Measurements from ENCODE around the gene OAS3. TPM values are rescaled to one million over a fixed set of nuclear protein-coding genes. Genes with fewer than 3 reads are reported as not detected.

Gene OAS3
- total RNA-seq, 1 experiment from 2014 or later = 159 TPM

DNA sequence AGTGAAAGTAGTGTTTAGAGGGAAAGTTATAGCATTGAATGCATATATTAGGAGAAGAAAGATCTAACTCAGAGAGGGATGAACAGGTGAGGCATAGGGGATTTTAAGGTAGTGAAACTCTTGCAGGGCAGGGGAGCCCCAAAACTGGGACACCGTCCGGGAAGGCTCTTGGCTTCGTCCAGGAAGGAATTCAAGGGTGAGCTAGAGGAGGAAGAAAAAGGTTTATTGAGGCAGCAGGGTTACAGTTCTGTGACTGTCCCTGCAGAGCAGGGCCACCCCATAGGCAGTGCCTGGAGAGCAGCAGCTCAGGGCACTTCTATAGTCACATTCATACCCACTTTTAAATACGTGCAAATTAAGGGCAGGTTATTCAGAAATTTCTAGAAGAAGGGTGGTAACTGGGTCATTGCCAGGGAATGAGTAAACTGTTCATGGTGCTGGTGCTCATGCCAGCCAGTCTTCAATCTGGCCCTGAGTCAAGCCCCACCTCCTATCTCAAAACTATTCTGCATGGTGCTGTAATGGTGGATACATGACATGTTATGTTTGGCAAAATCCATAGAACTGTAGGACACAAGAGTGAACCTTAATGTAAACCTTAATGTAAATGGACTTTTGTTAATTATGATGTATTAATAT, 32.7 kb upstream of the OAS3 start:
- CTCF ChIA-PET = no interaction called here
- H3K27me3 Mint-ChIP-seq (ENCODE audit: unreplicated experiment) = no peaks in the 10 kb centered on the region
- no peaks in the 10 kb centered on the region for H3K9me3 Mint-ChIP-seq (ENCODE audit: low read depth, unreplicated experiment)
- peaks cover 24% of the 10 kb centered on the region for H3K36me3 Mint-ChIP-seq (ENCODE audit: insufficient read depth, unreplicated experiment)
- H3K4me3 Mint-ChIP-seq (ENCODE audit: low read depth, unreplicated experiment) = no peak overlapping the region
- BruUV-seq (replicated peaks) = no TSS peak
- H3K27ac Mint-ChIP-seq (ENCODE audit: unreplicated experiment) = peak overlapping the region; percentile 92
- peak; percentile 31 for DNase-seq
- TF ChIP-seq, protein P1, sequence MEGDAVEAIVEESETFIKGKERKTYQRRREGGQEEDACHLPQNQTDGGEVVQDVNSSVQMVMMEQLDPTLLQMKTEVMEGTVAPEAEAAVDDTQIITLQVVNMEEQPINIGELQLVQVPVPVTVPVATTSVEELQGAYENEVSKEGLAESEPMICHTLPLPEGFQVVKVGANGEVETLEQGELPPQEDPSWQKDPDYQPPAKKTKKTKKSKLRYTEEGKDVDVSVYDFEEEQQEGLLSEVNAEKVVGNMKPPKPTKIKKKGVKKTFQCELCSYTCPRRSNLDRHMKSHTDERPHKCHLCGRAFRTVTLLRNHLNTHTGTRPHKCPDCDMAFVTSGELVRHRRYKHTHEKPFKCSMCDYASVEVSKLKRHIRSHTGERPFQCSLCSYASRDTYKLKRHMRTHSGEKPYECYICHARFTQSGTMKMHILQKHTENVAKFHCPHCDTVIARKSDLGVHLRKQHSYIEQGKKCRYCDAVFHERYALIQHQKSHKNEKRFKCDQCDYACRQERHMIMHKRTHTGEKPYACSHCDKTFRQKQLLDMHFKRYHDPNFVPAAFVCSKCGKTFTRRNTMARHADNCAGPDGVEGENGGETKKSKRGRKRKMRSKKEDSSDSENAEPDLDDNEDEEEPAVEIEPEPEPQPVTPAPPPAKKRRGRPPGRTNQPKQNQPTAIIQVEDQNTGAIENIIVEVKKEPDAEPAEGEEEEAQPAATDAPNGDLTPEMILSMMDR (IDR thresholded peaks at IDR 0.05; ENCODE audit: unreplicated experiment) = no peak
- intact Hi-C loops (cut with micrococcal nuclease; ENCODE audit: unreplicated experiment) = loop anchor here (2.0 kb wide), 1 partner anchor 15 kb away; no protein-coding TSS in a partner anchor
- H3K4me1 Mint-ChIP-seq (ENCODE audit: low read depth, unreplicated experiment) = peaks cover 48% of the 10 kb centered on the region

DNA sequence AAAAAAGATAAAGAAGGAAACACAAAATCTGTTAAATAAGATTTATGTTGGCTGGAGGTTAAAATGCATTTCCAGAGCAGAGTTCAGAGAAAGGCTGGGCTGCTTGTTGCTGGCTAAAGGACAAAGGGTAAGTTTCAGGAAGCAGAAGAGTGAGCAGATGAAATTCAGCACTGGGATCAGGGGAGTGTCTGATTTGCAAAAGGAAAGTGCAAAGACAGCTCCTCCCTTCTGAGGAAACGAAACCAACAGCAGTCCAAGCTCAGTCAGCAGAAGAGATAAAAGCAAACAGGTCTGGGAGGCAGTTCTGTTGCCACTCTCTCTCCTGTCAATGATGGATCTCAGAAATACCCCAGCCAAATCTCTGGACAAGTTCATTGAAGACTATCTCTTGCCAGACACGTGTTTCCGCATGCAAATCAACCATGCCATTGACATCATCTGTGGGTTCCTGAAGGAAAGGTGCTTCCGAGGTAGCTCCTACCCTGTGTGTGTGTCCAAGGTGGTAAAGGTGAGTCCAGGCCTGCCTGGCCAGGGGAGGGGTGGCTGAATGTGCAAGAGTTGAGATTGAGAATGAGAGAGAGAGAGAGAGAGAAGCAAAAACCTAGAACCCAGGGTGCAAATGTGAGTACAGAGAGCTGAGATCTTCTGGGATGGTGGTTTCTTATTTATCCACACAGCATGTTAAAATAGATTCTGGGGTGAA, 31.4 kb upstream of the OAS3 start, which contains the start of gene OAS1:
TSS of gene OAS1 (plus strand) at position 251 of the 703 bp plus-strand sequence. CDS start at position 329, 78 bp downstream.
- H3K4me3 Mint-ChIP-seq (ENCODE audit: low read depth, unreplicated experiment) = peak within 1 kb of the TSS; percentile 74
- intact Hi-C loops (cut with micrococcal nuclease; ENCODE audit: unreplicated experiment) = loop anchor here (2.0 kb wide), 1 partner anchor 14 kb away; no protein-coding TSS in a partner anchor
- CTCF ChIA-PET = interaction anchor here (0.6 to 1.9 kb wide), 9 partner anchors 11 to 456 kb away, joined by 3 to 9 read pairs (median 4); partner anchors contain the start of genes OAS2 and OAS3
- peak; percentile 67 for DNase-seq
- peaks cover 31% of the 10 kb centered on the region for H3K36me3 Mint-ChIP-seq (ENCODE audit: insufficient read depth, unreplicated experiment)
- H3K27ac Mint-ChIP-seq (ENCODE audit: unreplicated experiment) = peak within 1 kb of the TSS; percentile 17
- H3K9me3 Mint-ChIP-seq (ENCODE audit: low read depth, unreplicated experiment) = no peaks in the 10 kb centered on the region
- TF ChIP-seq, protein P1 (IDR thresholded peaks at IDR 0.05; ENCODE audit: unreplicated experiment) = no peak
- H3K4me1 Mint-ChIP-seq (ENCODE audit: low read depth, unreplicated experiment) = peaks cover 48% of the 10 kb centered on the region
- H3K27me3 Mint-ChIP-seq (ENCODE audit: unreplicated experiment) = no peaks in the 10 kb centered on the region
- TSS peak; percentile 70 for BruUV-seq (replicated peaks)

DNA sequence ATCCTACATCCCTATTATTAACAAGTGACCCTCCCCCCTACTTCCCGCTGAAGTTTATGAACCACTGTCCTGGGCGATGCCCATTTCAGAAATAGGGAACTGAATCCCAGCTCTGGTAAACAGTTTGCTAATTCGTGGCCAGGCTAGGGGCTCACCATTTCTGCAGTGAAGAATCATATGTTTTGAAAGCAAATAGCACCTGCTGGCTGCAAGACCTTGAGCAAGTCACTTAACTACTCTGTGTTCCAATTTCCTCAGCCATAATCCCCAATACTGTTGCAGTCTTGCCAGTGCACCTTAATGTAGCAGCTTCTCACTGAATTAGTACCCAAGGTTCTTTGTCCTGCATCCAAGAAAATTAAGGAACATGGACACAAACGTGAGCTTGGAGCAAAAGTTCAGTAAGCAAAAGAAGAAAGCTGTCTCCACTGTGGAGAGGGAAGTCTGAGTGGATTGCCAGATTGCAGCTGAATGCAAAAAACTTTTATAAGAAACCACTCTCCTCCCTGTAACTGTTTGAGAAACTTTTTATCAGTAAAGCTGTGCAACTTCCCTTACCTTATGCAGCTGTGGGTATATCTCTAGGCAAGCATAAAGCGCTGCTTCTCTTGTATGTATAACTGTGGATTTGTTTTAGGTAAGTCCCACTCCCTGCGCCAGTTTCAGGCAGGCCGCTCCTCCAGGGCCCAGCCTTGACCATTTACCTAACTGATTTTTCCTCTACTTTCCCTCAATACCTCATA, 30.7 kb upstream of the OAS3 start:
- TF ChIP-seq, protein P1 (IDR thresholded peaks at IDR 0.05; ENCODE audit: unreplicated experiment) = no peak
- Mint-ChIP-seq H3K9me3 (ENCODE audit: low read depth, unreplicated experiment) (no peaks in the 10 kb centered on the region), H3K27ac (ENCODE audit: unreplicated experiment) (peak overlapping the region; percentile 17), H3K27me3 (ENCODE audit: unreplicated experiment) (no peaks in the 10 kb centered on the region), H3K36me3 (ENCODE audit: insufficient read depth, unreplicated experiment) (peaks cover 31% of the 10 kb centered on the region), H3K4me3 (ENCODE audit: low read depth, unreplicated experiment) (peak overlapping the region; percentile 74), H3K4me1 (ENCODE audit: low read depth, unreplicated experiment) (peaks cover 42% of the 10 kb centered on the region)
- no peak for DNase-seq
- CTCF ChIA-PET = interaction anchor here (1.0 to 1.9 kb wide), 8 partner anchors 13 to 86 kb away, joined by 3 to 9 read pairs (median 4); partner anchors contain the start of genes OAS2 and OAS3
- no TSS peak for BruUV-seq (replicated peaks)
- intact Hi-C loops (cut with micrococcal nuclease; ENCODE audit: unreplicated experiment) = loop anchor here (2.0 kb wide), 1 partner anchor 13 kb away; no protein-coding TSS in a partner anchor

DNA sequence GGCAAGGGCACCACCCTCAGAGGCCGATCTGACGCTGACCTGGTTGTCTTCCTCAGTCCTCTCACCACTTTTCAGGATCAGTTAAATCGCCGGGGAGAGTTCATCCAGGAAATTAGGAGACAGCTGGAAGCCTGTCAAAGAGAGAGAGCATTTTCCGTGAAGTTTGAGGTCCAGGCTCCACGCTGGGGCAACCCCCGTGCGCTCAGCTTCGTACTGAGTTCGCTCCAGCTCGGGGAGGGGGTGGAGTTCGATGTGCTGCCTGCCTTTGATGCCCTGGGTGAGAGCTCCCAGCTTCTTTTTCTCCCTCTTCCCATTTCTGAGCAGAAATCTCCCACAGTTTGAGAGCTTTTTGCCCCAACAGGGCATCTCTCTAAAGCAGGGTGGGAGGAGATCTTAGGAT, 29.7 kb upstream of the OAS3 start:
- TF ChIP-seq, protein P1 (IDR thresholded peaks at IDR 0.05; ENCODE audit: unreplicated experiment) = no peak
- DNase-seq = no peak
- Mint-ChIP-seq H3K36me3 (ENCODE audit: insufficient read depth, unreplicated experiment) (peaks cover 31% of the 10 kb centered on the region), H3K27me3 (ENCODE audit: unreplicated experiment) (no peaks in the 10 kb centered on the region), H3K4me1 (ENCODE audit: low read depth, unreplicated experiment) (peaks cover 32% of the 10 kb centered on the region), H3K9me3 (ENCODE audit: low read depth, unreplicated experiment) (peaks cover 6% of the 10 kb centered on the region), H3K4me3 (ENCODE audit: low read depth, unreplicated experiment) (peak overlapping the region; percentile 74), H3K27ac (ENCODE audit: unreplicated experiment) (no peak overlapping the region)
- intact Hi-C loops (cut with micrococcal nuclease; ENCODE audit: unreplicated experiment) = no loop called here
- CTCF ChIA-PET = interaction anchor here (1.1 kb wide), 1 partner anchor 16 kb away, joined by 3 read pairs; no protein-coding TSS in a partner anchor
- no TSS peak for BruUV-seq (replicated peaks)
